H1 (cell line): ENCODE data around the gene CNPY3.

Source experiments
- CTCF ChIP-seq, 3 experiments: IDR thresholded peaks; 1 replicate in 2 of 3; 2 replicates in 1 of 3; pipeline versions ENCODE4 v1.5.1 to v1.6.1; 2011; ENCODE audit warnings: low read length in 3 of 3, mild to moderate bottlenecking in 3 of 3, inconsistent platforms in 2 of 3, low read depth in 1 of 3, moderate library complexity in 1 of 3; ENCODE audit not compliant: insufficient read depth in 1 of 3; ENCODE audit errors: control extremely low read depth in 1 of 3
- POLR2A ChIP-seq, 2 experiments: IDR thresholded peaks; 1 replicate in 1 of 2; 2 replicates in 1 of 2; pipeline ENCODE4 v1.6.1; 2011; ENCODE audit warnings: low read depth in 2 of 2, low read length in 2 of 2, mild to moderate bottlenecking in 2 of 2; ENCODE audit errors: control extremely low read depth in 1 of 2
- POLR2AphosphoS5 ChIP-seq: IDR thresholded peaks from 2 replicates; pipeline ENCODE4 v1.6.1; 2011; ENCODE audit warnings: low read depth, low read length
- SP4 ChIP-seq: IDR thresholded peaks from 2 replicates; pipeline ENCODE4 v1.6.1; 2012; ENCODE audit warnings: low read length, inconsistent platforms
- YY1 ChIP-seq: IDR thresholded peaks from 2 replicates; pipeline ENCODE4 v1.6.1; 2011; ENCODE audit warnings: low read depth, mild to moderate bottlenecking, low read length

- TF ChIP-seq POLR2A (IDR thresholded peaks at IDR 0.05; ENCODE audit: control extremely low read depth in 1 of 2, low read depth in 2 of 2, low read length in 2 of 2), result no peak
- TF ChIP-seq SP4, result no peak
- no peak for TF ChIP-seq YY1
- TF ChIP-seq POLR2AphosphoS5, result no peak
- TF ChIP-seq CTCF (IDR thresholded peaks at IDR 0.05; ENCODE audit: control extremely low read depth in 1 of 3, insufficient read depth in 1 of 3, low read depth in 1 of 3, low read length in 3 of 3), result no peak
These were observed 5.6 kb upstream of the CNPY3 start for GRCh38 chr6:42923666-42924065.
